Body of pancreas (tissue), 4 donors: ENCODE data around the gene USP46. TPM values are rescaled to one million over a fixed set of nuclear protein-coding genes. Genes with fewer than 3 reads are reported as not detected.

ENCODE experiments used
- ATAC-seq: fragments of 150-250 bp; one replicate; pipeline ENCODE4 v1.9.1; 2016
- DNase-seq, 4 donors: peaks; one replicate each; pipeline ENCODE4 v3.0.0-alpha.2; 2019
- H3K27ac ChIP-seq, 4 donors: fragments of 200-600 bp; sonication (generic); 1 replicate in 3 of 4; 2 replicates in 1 of 4; pipeline versions ENCODE4 v1.5.1 to v1.6.1; 2016 to 2019; ENCODE audit warnings: mild to moderate bottlenecking in 1 of 4, mixed read lengths in 1 of 4, moderate library complexity in 1 of 4
- H3K27me3 ChIP-seq, 2 donors: fragments of 200-600 bp; sonication (generic); one replicate each; pipeline ENCODE4 v1.6.0; 2016; ENCODE audit warnings: mild to moderate bottlenecking in 1 of 2
- H3K36me3 ChIP-seq, 2 donors: fragments of 200-600 bp; sonication (generic); replicated peaks in 1 of 2; 2 replicates each; pipeline ENCODE4 v1.5.1; 2016; ENCODE audit warnings: low read depth in 2 of 2; ENCODE audit not compliant: insufficient read depth in 1 of 2
- H3K4me1 ChIP-seq: fragments of 200-600 bp; sonication (generic); one replicate; pipeline ENCODE4 v1.6.0; 2016
- H3K4me3 ChIP-seq, 2 donors: fragments of 200-600 bp; sonication (generic); 1 replicate in 1 of 2; 2 replicates in 1 of 2; pipeline ENCODE4 v1.5.1; 2016 to 2019
- H3K9me3 ChIP-seq, 3 donors: fragments of 200-600 bp; sonication (generic); 1 replicate in 2 of 3; 2 replicates in 1 of 3; pipeline ENCODE4 v1.5.1; 2016
- POLR2A ChIP-seq, 3 donors: fragments of 450-650 bp; IDR thresholded peaks; one replicate each; pipeline ENCODE4 v1.6.1; 2016; ENCODE audit warnings: antibody characterized with exemption in 3 of 3, mild to moderate bottlenecking in 2 of 3
- WGBS, 2 donors: methylation state at CpG; one replicate each; pipeline ENCODE4 v1.1.5; 2017; 5-methylcytosine and 5-hydroxymethylcytosine counted together
- intact Hi-C: fragments of 100-400 bp; cut with DNase I; formaldehyde crosslinking; loops from one replicate; pipeline ENCODE4 v1.15.1; 2023
- total RNA-seq, 2 donors: library from RNA; depleted of rRNA; stranded (reverse); fragments of >200 nt; gene quantifications; one replicate each; pipeline ENCODE4 v1.1.0, GENCODE V29; 2016
- TF ChIP-seq, protein P1 (sequence below), 7 experiments: fragments of 450-650 bp in 4 of 7; fragments of 200-600 bp in 3 of 7; sonication (generic) in 3 of 7; IDR thresholded peaks; one replicate each; pipeline ENCODE4 v1.5.1; 2016 to 2019; ENCODE audit warnings: antibody characterized with exemption in 7 of 7

USP46 gene
- total RNA-seq, 2 donors from 2014 or later: 6.7 to 6.9 TPM

DNA sequence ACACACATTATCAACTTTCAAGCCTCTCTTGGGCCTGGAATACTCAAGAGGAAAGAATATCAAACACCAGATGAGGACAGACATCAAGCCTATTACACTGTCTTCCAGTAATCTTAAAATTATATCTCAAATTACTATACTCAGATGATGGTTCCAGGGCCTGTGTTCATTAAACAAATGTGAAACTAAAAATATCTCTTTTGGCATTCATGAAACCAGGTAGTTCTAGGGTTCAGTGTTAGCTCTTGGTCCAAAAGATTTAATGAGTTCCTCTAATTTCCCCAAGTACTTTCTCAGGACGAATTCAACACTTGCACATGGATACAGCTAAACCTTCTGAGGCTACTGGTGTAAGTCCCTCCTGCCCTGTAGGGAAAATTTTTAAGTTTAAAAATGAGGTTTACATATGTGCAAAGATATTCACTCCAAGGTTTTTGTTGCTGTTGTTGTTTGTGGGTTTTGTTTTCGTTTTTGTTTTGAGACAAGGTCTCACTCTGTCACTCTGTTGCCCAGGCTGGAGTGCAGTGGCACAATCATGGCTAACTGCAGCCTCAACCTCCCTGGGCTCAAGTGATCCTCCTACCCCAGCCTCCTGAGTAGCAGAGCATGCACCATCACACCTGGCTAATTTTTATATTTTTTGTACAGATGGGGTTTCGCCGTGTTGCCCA, 79.4 kb downstream of the USP46 start:
- no peaks in the 10 kb centered on the region for H3K9me3 ChIP-seq
- DNase-seq (no peak), ATAC-seq (no peak)
- no peak overlapping the region for H3K4me3 ChIP-seq
- no peak overlapping the region for H3K27ac ChIP-seq
- intact Hi-C loops: no loop called here
- TF ChIP-seq, protein P1, sequence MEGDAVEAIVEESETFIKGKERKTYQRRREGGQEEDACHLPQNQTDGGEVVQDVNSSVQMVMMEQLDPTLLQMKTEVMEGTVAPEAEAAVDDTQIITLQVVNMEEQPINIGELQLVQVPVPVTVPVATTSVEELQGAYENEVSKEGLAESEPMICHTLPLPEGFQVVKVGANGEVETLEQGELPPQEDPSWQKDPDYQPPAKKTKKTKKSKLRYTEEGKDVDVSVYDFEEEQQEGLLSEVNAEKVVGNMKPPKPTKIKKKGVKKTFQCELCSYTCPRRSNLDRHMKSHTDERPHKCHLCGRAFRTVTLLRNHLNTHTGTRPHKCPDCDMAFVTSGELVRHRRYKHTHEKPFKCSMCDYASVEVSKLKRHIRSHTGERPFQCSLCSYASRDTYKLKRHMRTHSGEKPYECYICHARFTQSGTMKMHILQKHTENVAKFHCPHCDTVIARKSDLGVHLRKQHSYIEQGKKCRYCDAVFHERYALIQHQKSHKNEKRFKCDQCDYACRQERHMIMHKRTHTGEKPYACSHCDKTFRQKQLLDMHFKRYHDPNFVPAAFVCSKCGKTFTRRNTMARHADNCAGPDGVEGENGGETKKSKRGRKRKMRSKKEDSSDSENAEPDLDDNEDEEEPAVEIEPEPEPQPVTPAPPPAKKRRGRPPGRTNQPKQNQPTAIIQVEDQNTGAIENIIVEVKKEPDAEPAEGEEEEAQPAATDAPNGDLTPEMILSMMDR (IDR thresholded peaks at IDR 0.05): no peak
- TF ChIP-seq POLR2A (IDR thresholded peaks at IDR 0.05): no peak
- 71 to 82% methylated on average over 4 of the region's 4 CpGs for WGBS, 2 donors
- no peaks in the 10 kb centered on the region for H3K36me3 ChIP-seq
- H3K27me3 ChIP-seq: no peaks in the 10 kb centered on the region
- H3K4me1 ChIP-seq: no peaks in the 10 kb centered on the region

DNA sequence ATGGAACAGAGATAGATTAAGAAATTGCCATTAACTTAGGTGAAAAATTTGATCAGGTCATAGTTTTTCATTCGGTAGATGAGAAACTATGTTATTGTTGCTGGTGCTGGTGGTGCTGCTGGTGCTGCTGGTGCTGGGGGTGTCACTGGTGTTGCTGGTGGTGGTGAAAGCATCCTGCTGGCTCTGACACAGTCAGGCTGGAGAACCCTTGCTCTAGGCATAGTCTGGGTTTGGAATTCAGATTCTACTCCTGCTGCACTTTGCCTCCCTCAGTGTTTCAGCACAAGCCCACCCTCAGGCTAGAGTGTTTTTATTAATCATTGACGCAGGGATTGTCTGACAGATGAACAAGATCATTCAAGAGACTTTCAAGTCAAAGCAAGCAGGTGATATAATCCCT, 80.2 kb downstream of the USP46 start:
- H3K4me3 ChIP-seq: no peak overlapping the region
- no peak overlapping the region for H3K27ac ChIP-seq
- intact Hi-C loops: no loop called here
- no peak for TF ChIP-seq POLR2A (IDR thresholded peaks at IDR 0.05)
- TF ChIP-seq, protein P1 (IDR thresholded peaks at IDR 0.05): no peak
- WGBS, 2 donors: 96 to 97% methylated on average over 2 of the region's 2 CpGs
- DNase-seq (no peak), ATAC-seq (no peak)
- H3K27me3 ChIP-seq: no peaks in the 10 kb centered on the region
- H3K9me3 ChIP-seq: no peaks in the 10 kb centered on the region
- no peaks in the 10 kb centered on the region for H3K4me1 ChIP-seq
- H3K36me3 ChIP-seq: no peaks in the 10 kb centered on the region

DNA sequence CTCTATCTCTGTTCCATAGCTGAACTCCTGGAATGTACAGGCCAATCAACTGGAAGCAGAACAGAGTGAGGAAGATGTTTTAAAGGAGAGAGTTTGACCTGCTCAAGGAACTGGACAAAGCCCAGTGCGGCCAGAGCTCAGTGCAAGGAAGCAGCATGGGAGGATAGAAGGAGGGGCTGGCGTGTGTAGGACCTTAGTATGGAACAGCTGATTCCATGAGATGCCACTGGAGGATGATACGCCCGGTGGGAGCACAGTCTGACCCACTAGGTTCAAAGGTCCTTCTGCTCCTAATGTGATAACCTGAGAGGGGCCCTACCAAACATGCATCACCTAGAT, 81.5 kb downstream of the USP46 start:
- Histone ChIP-seq H3K4me3 (no peak overlapping the region), H3K4me1 (no peaks in the 10 kb centered on the region), H3K27me3 (no peaks in the 10 kb centered on the region), H3K36me3 (no peaks in the 10 kb centered on the region), H3K9me3 (no peaks in the 10 kb centered on the region), H3K27ac (no peak overlapping the region)
- ATAC-seq (no peak), DNase-seq (no peak)
- no peak for TF ChIP-seq POLR2A (IDR thresholded peaks at IDR 0.05)
- TF ChIP-seq, protein P1 (IDR thresholded peaks at IDR 0.05): no peak
- 80 to 87% methylated on average over 4 of the region's 4 CpGs for WGBS, 2 donors
- intact Hi-C loops: no loop called here

DNA sequence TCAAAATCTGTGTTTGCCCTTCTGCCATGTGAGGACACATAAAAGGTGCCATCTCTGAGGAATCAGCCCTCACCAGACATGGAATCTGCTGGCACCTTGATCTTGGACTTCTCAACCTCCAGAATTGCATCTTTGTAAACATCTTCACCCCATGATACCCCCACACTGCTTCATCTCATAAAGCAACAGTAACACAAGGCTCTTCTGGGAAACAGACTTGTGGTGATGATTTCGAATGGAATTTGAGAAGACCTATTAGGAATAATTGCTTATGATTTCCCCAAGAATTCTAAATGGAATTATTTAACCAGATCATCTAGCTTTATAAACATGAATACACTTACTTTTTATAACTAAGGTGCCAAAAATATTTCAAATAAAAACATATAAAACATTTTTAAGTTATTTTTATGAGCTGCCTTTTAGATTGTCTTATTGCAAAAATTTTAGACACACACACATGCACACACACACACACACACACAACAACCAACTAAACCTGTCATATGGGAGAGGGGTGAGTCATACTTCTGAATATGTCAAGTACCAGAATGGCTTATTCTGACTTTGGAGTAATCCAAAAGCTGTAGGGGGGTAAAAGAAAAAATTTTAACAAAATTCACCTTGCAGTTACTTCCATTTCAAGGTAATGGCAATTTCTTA, 82.0 kb downstream of the USP46 start:
- 69 to 75% methylated on average over 1 of the region's 1 CpG for WGBS, 2 donors
- DNase-seq: no peak
- Histone ChIP-seq H3K4me1 (no peaks in the 10 kb centered on the region), H3K4me3 (no peak overlapping the region), H3K36me3 (no peaks in the 10 kb centered on the region), H3K9me3 (no peaks in the 10 kb centered on the region), H3K27me3 (no peaks in the 10 kb centered on the region), H3K27ac (no peak overlapping the region)
- TF ChIP-seq, protein P1 (IDR thresholded peaks at IDR 0.05): no peak
- TF ChIP-seq POLR2A (IDR thresholded peaks at IDR 0.05): no peak
- intact Hi-C loops: no loop called here
- no peak for ATAC-seq

DNA sequence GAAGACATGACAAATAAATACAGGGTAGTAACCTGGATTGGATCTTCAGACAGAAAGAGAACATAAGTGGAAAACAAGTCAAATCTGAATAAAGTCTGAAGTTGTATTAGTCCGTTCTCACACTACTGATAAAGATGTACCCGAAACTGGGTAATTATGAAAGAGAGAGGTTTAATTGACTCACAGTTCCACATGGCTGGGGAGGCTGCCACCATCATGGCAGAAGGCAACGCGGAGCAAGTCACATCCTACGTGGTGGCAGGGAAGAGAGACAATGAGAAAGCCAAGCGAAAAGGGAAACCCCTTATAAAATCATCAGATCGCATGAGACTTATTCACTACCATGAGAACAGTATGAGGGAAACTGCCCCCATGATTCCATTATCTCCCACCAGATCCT, 82.8 kb downstream of the USP46 start:
- no peak for DNase-seq
- ATAC-seq: no peak
- Histone ChIP-seq H3K4me1 (no peaks in the 10 kb centered on the region), H3K27me3 (no peaks in the 10 kb centered on the region), H3K4me3 (no peak overlapping the region), H3K36me3 (no peaks in the 10 kb centered on the region), H3K9me3 (no peaks in the 10 kb centered on the region), H3K27ac (no peak overlapping the region)
- intact Hi-C loops: no loop called here
- 79 to 85% methylated on average over 7 of the region's 7 CpGs for WGBS, 2 donors
- no peak for TF ChIP-seq POLR2A (IDR thresholded peaks at IDR 0.05)
- TF ChIP-seq, protein P1 (IDR thresholded peaks at IDR 0.05): no peak
